ENCODE results near the gene TAS1R3. TPM values are rescaled to one million over a fixed set of nuclear protein-coding genes. Genes with fewer than 3 reads are reported as not detected.

Gene TAS1R3
- total RNA-seq, 1 experiment from 2014 or later, result 0.22 TPM

Small RNA genes lying within 50 kb of the gene (microRNA-seq; reads per million reads assigned to microRNA genes)
- gene MIR6726 (ENCODE audit: borderline number of aligned reads) (not detected), gene MIR6727 (ENCODE audit: borderline number of aligned reads) (not detected), gene MIR6808 (ENCODE audit: borderline number of aligned reads) (not detected)

Other genes with a start within 250 kb of the TAS1R3 start
- 13.9 to 17.8 TPM (median 14.0 TPM) in 3 replicates for gene C1orf159, start 215.2 kb upstream of the TAS1R3 start, total RNA-seq (2021)
- gene TTLL10, start 157.4 kb upstream of the TAS1R3 start, total RNA-seq (2021), result 0.78 to 1.1 TPM (median 1.1 TPM) in 3 replicates
- gene TNFRSF18, start 124.7 kb upstream of the TAS1R3 start, total RNA-seq (2021), result 0.83 to 1.2 TPM (median 1.1 TPM) in 3 replicates
- 0.18 to 0.33 TPM in 2 of 3 replicates, not detected in the other for gene TNFRSF4, start 117.1 kb upstream of the TAS1R3 start, total RNA-seq (2021)
- gene SDF4, start 99.3 kb upstream of the TAS1R3 start, total RNA-seq (2021), result 92.3 to 105 TPM (median 101 TPM) in 3 replicates
- gene B3GALT6, start 99.0 kb upstream of the TAS1R3 start, total RNA-seq (2021), result 18.8 to 21.4 TPM (median 20.0 TPM) in 3 replicates
- 8.5 to 10.3 TPM (median 8.5 TPM) in 3 replicates for gene C1QTNF12, start 84.6 kb upstream of the TAS1R3 start, total RNA-seq (2021)
- gene UBE2J2, start 57.4 kb upstream of the TAS1R3 start, total RNA-seq (2021), result 62.6 to 72.2 TPM (median 65.6 TPM) in 3 replicates
- gene SCNN1D, start 50.8 kb upstream of the TAS1R3 start, total RNA-seq (2021), result 4.7 to 8.5 TPM (median 6.4 TPM) in 3 replicates
- 25.1 to 42.2 TPM (median 30.7 TPM) in 3 replicates for gene ACAP3, start 23.4 kb upstream of the TAS1R3 start, total RNA-seq (2021)
- 42.5 to 51.5 TPM (median 43.6 TPM) in 3 replicates for gene PUSL1, start 22.7 kb upstream of the TAS1R3 start, total RNA-seq (2021)
- gene INTS11, start 6.6 kb upstream of the TAS1R3 start, total RNA-seq (2021), result 144 to 170 TPM (median 160 TPM) in 3 replicates
- gene CPTP, start 6.5 kb upstream of the TAS1R3 start, total RNA-seq (2021), result 10.3 to 14.4 TPM (median 12.3 TPM) in 3 replicates
- 74.1 to 91.4 TPM (median 77.3 TPM) in 3 replicates for gene DVL1, start 18.1 kb downstream of the TAS1R3 start, total RNA-seq (2021)
- gene MXRA8, start 27.3 kb downstream of the TAS1R3 start, total RNA-seq (2021), result 6.7 to 11.2 TPM (median 10.7 TPM) in 3 replicates
- gene AURKAIP1, start 43.9 kb downstream of the TAS1R3 start, total RNA-seq (2021), result 238 to 268 TPM (median 250 TPM) in 3 replicates
- gene CCNL2, start 68.1 kb downstream of the TAS1R3 start, total RNA-seq (2021), result 117 to 142 TPM (median 117 TPM) in 3 replicates
- gene MRPL20, start 76.0 kb downstream of the TAS1R3 start, total RNA-seq (2021), result 126 to 156 TPM (median 134 TPM) in 3 replicates
- 1.6 to 2.8 TPM (median 1.9 TPM) in 3 replicates for gene ANKRD65, start 90.0 kb downstream of the TAS1R3 start, total RNA-seq (2021)
- gene VWA1, start 104.4 kb downstream of the TAS1R3 start, total RNA-seq (2021), result 28.3 to 35.5 TPM (median 28.3 TPM) in 3 replicates
- gene ATAD3C, start 118.4 kb downstream of the TAS1R3 start, total RNA-seq (2021), result 0.60 to 0.94 TPM (median 0.61 TPM) in 3 replicates
- 47.9 to 63.6 TPM (median 48.5 TPM) in 3 replicates for gene ATAD3B, start 140.5 kb downstream of the TAS1R3 start, total RNA-seq (2021)
- 56.1 to 71.2 TPM (median 58.7 TPM) in 3 replicates for gene ATAD3A, start 180.9 kb downstream of the TAS1R3 start, total RNA-seq (2021)
- 6.6 to 8.8 TPM (median 8.0 TPM) in 3 replicates for gene TMEM240, start 209.3 kb downstream of the TAS1R3 start, total RNA-seq (2021)
- gene SSU72, start 243.6 kb downstream of the TAS1R3 start, total RNA-seq (2021), result 150 to 158 TPM (median 150 TPM) in 3 replicates

Data from WTC11 (cell line).